ENCODE results near the gene SLC25A21.

- TF ChIP-seq CTCF (IDR thresholded peaks at IDR 0.05) (no peak), POLR2A (IDR thresholded peaks at IDR 0.05) (no peak)
These were observed 43.4 kb downstream of the SLC25A21 start for GRCh38 chr14:37129047-37129446.
